ENCODE results near the gene TRIM8.

Gene TRIM8

DNA sequence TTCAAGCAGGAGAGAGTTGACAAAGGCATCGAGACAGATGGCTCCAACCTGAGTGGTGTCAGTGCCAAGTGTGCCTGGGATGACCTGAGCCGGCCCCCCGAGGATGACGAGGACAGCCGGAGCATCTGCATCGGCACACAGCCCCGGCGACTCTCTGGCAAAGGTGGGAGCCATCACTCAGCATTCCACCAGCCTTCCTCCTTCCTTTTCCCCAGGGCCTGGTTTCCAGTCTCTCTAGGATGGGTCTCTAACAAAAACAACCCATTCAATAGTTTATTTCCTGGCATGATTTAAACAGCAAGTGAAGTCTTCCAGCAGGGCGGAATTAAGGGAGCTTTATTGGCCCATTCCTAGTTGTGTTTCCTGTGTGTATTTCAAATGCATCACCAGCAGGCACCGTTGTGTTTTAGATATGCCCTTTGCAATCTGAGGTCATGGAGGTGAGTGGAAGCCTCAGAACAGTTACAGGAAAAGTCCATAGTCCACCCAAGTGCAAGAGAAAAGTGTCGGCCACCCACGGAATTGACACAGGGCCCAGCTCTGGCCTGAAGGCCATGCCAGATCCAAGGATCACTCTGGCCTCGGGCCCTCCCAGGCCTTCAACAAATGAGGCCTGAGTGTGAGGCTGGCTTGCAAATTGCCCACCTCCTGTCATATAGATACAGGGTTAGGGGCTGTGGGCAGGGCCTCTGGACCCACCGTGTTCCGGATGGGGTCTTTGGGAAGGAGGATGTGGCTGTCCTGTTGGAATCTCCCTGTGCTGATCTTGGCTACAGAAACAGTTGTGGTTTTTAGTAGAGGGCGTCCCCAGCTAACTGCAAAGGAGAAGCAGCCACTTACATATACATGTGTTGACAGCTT lies 46.9 kb upstream of the TRIM8 start:
- Histone ChIP-seq H2BK15ac (ENCODE audit: low read depth, poor library complexity, severe bottlenecking) (peak overlapping the region; percentile 85), H2AK5ac (ENCODE audit: low read length, severe bottlenecking) (no peak overlapping the region), H3K9me3 (ENCODE audit: control insufficient read depth, low read length) (no peaks in the 10 kb centered on the region), H3K23ac (ENCODE audit: low read length in 2 of 2) (no peak overlapping the region), H4K91ac (ENCODE audit: low read length) (peak overlapping the region; percentile 76), H3K27ac (ENCODE audit: low read length, poor library complexity, severe bottlenecking) (no peak overlapping the region), H2AFZ (ENCODE audit: low read depth, low read length) (no peak overlapping the region), H3K27me3 (ENCODE audit: control insufficient read depth in 1 of 2, insufficient read depth in 1 of 2, low read length in 2 of 2) (no peaks in the 10 kb centered on the region), H2BK12ac (ENCODE audit: low read length in 2 of 2) (peak overlapping the region in 1 of 2 experiments; percentile 8), H4K8ac (ENCODE audit: low read length) (peak overlapping the region; percentile 19), H3K14ac (ENCODE audit: low read length in 2 of 2) (no peak overlapping the region), H3K18ac (ENCODE audit: low read depth in 1 of 2, low read length in 2 of 2) (peak overlapping the region in 1 of 2 experiments; percentile 52), H3K36me3 (ENCODE audit: control insufficient read depth in 1 of 2, insufficient read depth in 2 of 2, low read depth in 1 of 2, low read length in 2 of 2) (peaks cover 42 to 64% of the 10 kb centered on the region in 2 experiments), H3K4me2 (ENCODE audit: low read length, poor library complexity, severe bottlenecking) (no peak overlapping the region), H3K9ac (ENCODE audit: low read length) (peak overlapping the region; percentile 68), H2BK5ac (ENCODE audit: low read depth, low read length, poor library complexity, severe bottlenecking) (no peak overlapping the region), H3K4me3 (ENCODE audit: insufficient read depth in 1 of 2, low read depth in 1 of 2, low read length in 2 of 2) (no peak overlapping the region), H3K79me1 (replicated peaks; ENCODE audit: low read length, poor library complexity, severe bottlenecking) (peaks cover 10% of the 10 kb centered on the region), H3K4me1 (ENCODE audit: control insufficient read depth, insufficient read depth, low read depth, low read length) (peaks cover 24% of the 10 kb centered on the region), H3K4ac (ENCODE audit: low read depth in 1 of 2, low read length in 2 of 2) (peak overlapping the region; percentile 62 to 93), H2BK120ac (ENCODE audit: low read depth, low read length) (peak overlapping the region; percentile 59)
- WGBS: 85% methylated on average over 16 of the region's 16 CpGs
- no peak for DNase-seq

- Histone ChIP-seq H2BK120ac (ENCODE audit: low read depth, low read length) (no peak overlapping the region), H3K4me3 (ENCODE audit: insufficient read depth in 1 of 2, low read depth in 1 of 2, low read length in 2 of 2) (no peak overlapping the region), H3K4me2 (ENCODE audit: low read length, poor library complexity, severe bottlenecking) (no peak overlapping the region), H3K27ac (ENCODE audit: low read length, poor library complexity, severe bottlenecking) (no peak overlapping the region), H3K18ac (ENCODE audit: low read depth in 1 of 2, low read length in 2 of 2) (no peak overlapping the region), H2BK12ac (ENCODE audit: low read length in 2 of 2) (no peak overlapping the region), H3K9me3 (ENCODE audit: control insufficient read depth, low read length) (no peaks in the 10 kb centered on the region), H4K91ac (ENCODE audit: low read length) (no peak overlapping the region), H3K27me3 (ENCODE audit: control insufficient read depth in 1 of 2, insufficient read depth in 1 of 2, low read length in 2 of 2) (no peaks in the 10 kb centered on the region), H3K79me1 (replicated peaks; ENCODE audit: low read length, poor library complexity, severe bottlenecking) (peaks cover 6% of the 10 kb centered on the region), H2BK5ac (ENCODE audit: low read depth, low read length, poor library complexity, severe bottlenecking) (no peak overlapping the region), H3K4me1 (ENCODE audit: control insufficient read depth, insufficient read depth, low read depth, low read length) (peaks cover 19% of the 10 kb centered on the region), H3K14ac (ENCODE audit: low read length in 2 of 2) (no peak overlapping the region), H3K4ac (ENCODE audit: low read depth in 1 of 2, low read length in 2 of 2) (no peak overlapping the region), H2AFZ (ENCODE audit: low read depth, low read length) (no peak overlapping the region), H2BK15ac (ENCODE audit: low read depth, poor library complexity, severe bottlenecking) (peak overlapping the region; percentile 54), H3K23ac (ENCODE audit: low read length in 2 of 2) (no peak overlapping the region), H2AK5ac (ENCODE audit: low read length, severe bottlenecking) (no peak overlapping the region), H3K9ac (ENCODE audit: low read length) (peak overlapping the region; percentile 68), H4K8ac (ENCODE audit: low read length) (no peak overlapping the region), H3K36me3 (ENCODE audit: control insufficient read depth in 1 of 2, insufficient read depth in 2 of 2, low read depth in 1 of 2, low read length in 2 of 2) (peaks cover 43 to 68% of the 10 kb centered on the region in 2 experiments)
- DNase-seq: no peak
- WGBS: 97% methylated on average over 8 of the region's 8 CpGs
These were observed 46.0 kb upstream of the TRIM8 start for GRCh38 chr10:102598243-102598642.

- peaks cover 35 to 62% of the 10 kb centered on the region in 2 experiments for H3K36me3 ChIP-seq (ENCODE audit: control insufficient read depth in 1 of 2, insufficient read depth in 2 of 2, low read depth in 1 of 2, low read length in 2 of 2)
- DNase-seq: peak; percentile 65
- H3K4ac ChIP-seq (ENCODE audit: low read depth in 1 of 2, low read length in 2 of 2): peak overlapping the region; percentile 90
- no peak overlapping the region for H3K14ac ChIP-seq (ENCODE audit: low read length in 2 of 2)
- peaks cover 2% of the 10 kb centered on the region for H3K79me1 ChIP-seq (replicated peaks; ENCODE audit: low read length, poor library complexity, severe bottlenecking)
- peak overlapping the region; percentile 75 to 99 for H2BK12ac ChIP-seq (ENCODE audit: low read length in 2 of 2)
- 10% methylated on average over 7 of the region's 7 CpGs for WGBS
- no peak overlapping the region for H3K23ac ChIP-seq (ENCODE audit: low read length in 2 of 2)
- no peaks in the 10 kb centered on the region for H3K27me3 ChIP-seq (ENCODE audit: control insufficient read depth in 1 of 2, insufficient read depth in 1 of 2, low read length in 2 of 2)
- peak overlapping the region; percentile 85 for H4K91ac ChIP-seq (ENCODE audit: low read length)
- H2BK15ac ChIP-seq (ENCODE audit: low read depth, poor library complexity, severe bottlenecking): peak overlapping the region; percentile 82
- peak overlapping the region; percentile 2 for H2BK5ac ChIP-seq (ENCODE audit: low read depth, low read length, poor library complexity, severe bottlenecking)
- peak overlapping the region; percentile 83 for H3K9ac ChIP-seq (ENCODE audit: low read length)
- peaks cover 19% of the 10 kb centered on the region for H3K4me1 ChIP-seq (ENCODE audit: control insufficient read depth, insufficient read depth, low read depth, low read length)
- H3K4me3 ChIP-seq (ENCODE audit: insufficient read depth in 1 of 2, low read depth in 1 of 2, low read length in 2 of 2): peak overlapping the region in 1 of 2 experiments; percentile 2
- H2BK120ac ChIP-seq (ENCODE audit: low read depth, low read length): peak overlapping the region; percentile 88
- H3K9me3 ChIP-seq (ENCODE audit: control insufficient read depth, low read length): no peaks in the 10 kb centered on the region
- H2AK5ac ChIP-seq (ENCODE audit: low read length, severe bottlenecking): peak overlapping the region; percentile 41
- H4K8ac ChIP-seq (ENCODE audit: low read length): peak overlapping the region; percentile 95
- H3K18ac ChIP-seq (ENCODE audit: low read depth in 1 of 2, low read length in 2 of 2): peak overlapping the region; percentile 95 to 97
- no peak overlapping the region for H3K4me2 ChIP-seq (ENCODE audit: low read length, poor library complexity, severe bottlenecking)
- peak overlapping the region; percentile 67 for H3K27ac ChIP-seq (ENCODE audit: low read length, poor library complexity, severe bottlenecking)
- H2AFZ ChIP-seq (ENCODE audit: low read depth, low read length): no peak overlapping the region
These were observed 44.5 kb upstream of the TRIM8 start for GRCh38 chr10:102599565-102600327.

DNA sequence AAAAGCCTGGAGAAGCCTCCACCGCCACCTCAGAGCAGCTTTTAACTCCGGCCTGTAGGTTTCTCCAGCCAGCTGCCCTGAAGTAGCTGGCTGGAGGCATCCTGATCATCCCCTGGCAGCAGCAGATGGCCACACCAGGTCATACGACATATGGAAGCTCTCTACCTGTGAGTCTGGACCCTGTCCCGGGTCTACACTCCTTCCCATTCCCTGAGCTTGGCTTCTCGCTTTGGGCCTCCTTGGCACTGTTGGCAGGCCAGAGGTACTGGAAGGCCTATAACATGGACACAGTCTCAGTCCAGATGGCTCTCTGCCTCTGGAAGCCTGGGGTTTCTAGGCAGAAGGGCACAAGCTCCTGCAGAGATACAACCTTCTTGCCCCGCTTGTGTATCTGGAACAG lies 43.5 kb upstream of the TRIM8 start:
- H2BK12ac ChIP-seq (ENCODE audit: low read length in 2 of 2): peak overlapping the region; percentile 75 to 99
- peak overlapping the region; percentile 7 for H4K91ac ChIP-seq (ENCODE audit: low read length)
- peak overlapping the region; percentile 55 to 76 for H3K4ac ChIP-seq (ENCODE audit: low read depth in 1 of 2, low read length in 2 of 2)
- H2BK120ac ChIP-seq (ENCODE audit: low read depth, low read length): peak overlapping the region; percentile 78
- H3K79me1 ChIP-seq (replicated peaks; ENCODE audit: low read length, poor library complexity, severe bottlenecking): peaks cover 2% of the 10 kb centered on the region
- H3K23ac ChIP-seq (ENCODE audit: low read length in 2 of 2): no peak overlapping the region
- H3K27me3 ChIP-seq (ENCODE audit: control insufficient read depth in 1 of 2, insufficient read depth in 1 of 2, low read length in 2 of 2): no peaks in the 10 kb centered on the region
- no peak for DNase-seq
- H3K4me2 ChIP-seq (ENCODE audit: low read length, poor library complexity, severe bottlenecking): no peak overlapping the region
- H3K14ac ChIP-seq (ENCODE audit: low read length in 2 of 2): peak overlapping the region in 1 of 2 experiments; percentile 71
- H2AK5ac ChIP-seq (ENCODE audit: low read length, severe bottlenecking): no peak overlapping the region
- peak overlapping the region; percentile 83 for H3K9ac ChIP-seq (ENCODE audit: low read length)
- H3K36me3 ChIP-seq (ENCODE audit: control insufficient read depth in 1 of 2, insufficient read depth in 2 of 2, low read depth in 1 of 2, low read length in 2 of 2): peaks cover 27 to 54% of the 10 kb centered on the region in 2 experiments
- peak overlapping the region in 1 of 2 experiments; percentile 8 for H3K4me3 ChIP-seq (ENCODE audit: insufficient read depth in 1 of 2, low read depth in 1 of 2, low read length in 2 of 2)
- H3K4me1 ChIP-seq (ENCODE audit: control insufficient read depth, insufficient read depth, low read depth, low read length): peaks cover 27% of the 10 kb centered on the region
- no peak overlapping the region for H2BK5ac ChIP-seq (ENCODE audit: low read depth, low read length, poor library complexity, severe bottlenecking)
- H2BK15ac ChIP-seq (ENCODE audit: low read depth, poor library complexity, severe bottlenecking): peak overlapping the region; percentile 82
- peak overlapping the region; percentile 88 to 97 for H3K18ac ChIP-seq (ENCODE audit: low read depth in 1 of 2, low read length in 2 of 2)
- no peaks in the 10 kb centered on the region for H3K9me3 ChIP-seq (ENCODE audit: control insufficient read depth, low read length)
- no peak overlapping the region for H2AFZ ChIP-seq (ENCODE audit: low read depth, low read length)
- peak overlapping the region; percentile 93 for H4K8ac ChIP-seq (ENCODE audit: low read length)
- no peak overlapping the region for H3K27ac ChIP-seq (ENCODE audit: low read length, poor library complexity, severe bottlenecking)
- 95% methylated on average over 6 of the region's 6 CpGs for WGBS

All from mesenchymal stem cell (in vitro differentiated cells and primary cell).